Lower leg skin (tissue), 4 donors: Measurements from ENCODE around the gene GALNT11. TPM values are rescaled to one million over a fixed set of nuclear protein-coding genes. Genes with fewer than 3 reads are reported as not detected.

Experiments
- DNase-seq, 2 donors: peaks; one replicate each; pipeline ENCODE4 v3.0.0-alpha.2; 2019; ENCODE audit warnings: low spot score in 2 of 2
- H3K4me3 ChIP-seq: fragments of 200-600 bp; sonication (generic); 2 replicates; pipeline ENCODE4 v1.5.1; 2017; ENCODE audit warnings: mild to moderate bottlenecking, low read depth; ENCODE audit not compliant: poor library complexity, severe bottlenecking
- POLR2A ChIP-seq, 2 donors: fragments of 450-650 bp; IDR thresholded peaks; one replicate each; pipeline ENCODE4 v1.6.1; 2016 to 2017; ENCODE audit warnings: antibody characterized with exemption in 2 of 2, mild to moderate bottlenecking in 1 of 2, moderate library complexity in 1 of 2
- WGBS, 2 donors: methylation state at CpG; one replicate each; pipeline ENCODE4 v1.1.5; 2018; 5-methylcytosine and 5-hydroxymethylcytosine counted together
- intact Hi-C: fragments of 100-400 bp; cut with DNase I; formaldehyde crosslinking; loops from one replicate; pipeline ENCODE4 v1.15.0; 2023; ENCODE audit warnings: low total_unique reads
- total RNA-seq, 4 donors: library from RNA; depleted of rRNA; stranded (reverse); fragments of >200 nt; gene quantifications; one replicate each; pipeline ENCODE4 v1.1.0, GENCODE V29; 2016
- TF ChIP-seq, protein P1 (sequence below), 3 donors: fragments of 450-650 bp; IDR thresholded peaks; one replicate each; pipeline ENCODE4 v1.5.1; 2016; ENCODE audit warnings: antibody characterized with exemption in 3 of 3, mild to moderate bottlenecking in 3 of 3, moderate library complexity in 2 of 3

The GALNT11 gene
- total RNA-seq, 4 donors from 2014 or later = 38.9 to 62.6 (median 45.3) TPM

DNA sequence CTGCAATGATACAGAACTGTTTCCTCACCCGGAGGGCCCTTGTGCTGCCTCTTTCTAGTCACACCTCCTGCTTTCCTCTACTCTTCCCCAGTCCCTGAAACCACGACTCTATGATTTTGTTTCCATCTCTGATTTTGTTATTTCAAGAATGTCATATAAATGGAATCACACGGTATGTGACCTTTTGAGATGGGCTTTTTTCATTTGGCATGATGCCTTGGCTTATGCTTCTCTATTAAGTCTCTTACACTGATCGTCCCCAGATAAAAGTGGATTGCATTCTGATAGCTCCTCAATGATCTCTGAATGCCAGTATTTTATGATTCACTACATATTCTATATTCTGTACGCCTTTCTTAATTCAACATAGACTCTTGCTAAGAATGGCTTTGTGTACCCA lies 78.2 kb downstream of the GALNT11 start:
- intact Hi-C loops = no loop called here
- H3K4me3 ChIP-seq = no peak overlapping the region
- WGBS, 2 donors = 74 to 75% methylated on average over 5 of the region's 5 CpGs
- TF ChIP-seq, protein P1, sequence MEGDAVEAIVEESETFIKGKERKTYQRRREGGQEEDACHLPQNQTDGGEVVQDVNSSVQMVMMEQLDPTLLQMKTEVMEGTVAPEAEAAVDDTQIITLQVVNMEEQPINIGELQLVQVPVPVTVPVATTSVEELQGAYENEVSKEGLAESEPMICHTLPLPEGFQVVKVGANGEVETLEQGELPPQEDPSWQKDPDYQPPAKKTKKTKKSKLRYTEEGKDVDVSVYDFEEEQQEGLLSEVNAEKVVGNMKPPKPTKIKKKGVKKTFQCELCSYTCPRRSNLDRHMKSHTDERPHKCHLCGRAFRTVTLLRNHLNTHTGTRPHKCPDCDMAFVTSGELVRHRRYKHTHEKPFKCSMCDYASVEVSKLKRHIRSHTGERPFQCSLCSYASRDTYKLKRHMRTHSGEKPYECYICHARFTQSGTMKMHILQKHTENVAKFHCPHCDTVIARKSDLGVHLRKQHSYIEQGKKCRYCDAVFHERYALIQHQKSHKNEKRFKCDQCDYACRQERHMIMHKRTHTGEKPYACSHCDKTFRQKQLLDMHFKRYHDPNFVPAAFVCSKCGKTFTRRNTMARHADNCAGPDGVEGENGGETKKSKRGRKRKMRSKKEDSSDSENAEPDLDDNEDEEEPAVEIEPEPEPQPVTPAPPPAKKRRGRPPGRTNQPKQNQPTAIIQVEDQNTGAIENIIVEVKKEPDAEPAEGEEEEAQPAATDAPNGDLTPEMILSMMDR (IDR thresholded peaks at IDR 0.05) = no peak
- TF ChIP-seq POLR2A (IDR thresholded peaks at IDR 0.05) = no peak
- DNase-seq = no peak

DNA sequence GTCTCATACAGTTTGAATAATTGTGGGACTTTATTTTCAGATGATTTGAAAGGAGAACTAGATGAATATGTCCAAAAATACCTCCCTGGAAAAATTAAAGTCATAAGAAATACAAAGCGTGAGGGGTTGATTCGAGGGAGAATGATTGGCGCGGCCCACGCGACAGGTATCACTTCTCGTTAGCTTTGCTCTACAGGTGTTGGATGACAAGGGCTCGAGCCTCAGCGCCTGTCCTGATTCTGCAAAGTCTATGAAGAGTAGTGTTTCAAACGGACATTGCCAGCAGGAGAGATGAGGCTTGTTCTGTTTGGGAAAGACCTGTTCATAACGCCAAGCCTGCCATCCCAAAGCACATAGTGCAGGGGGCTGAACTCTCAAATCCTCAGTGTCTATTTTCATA lies 79.7 kb downstream of the GALNT11 start:
- intact Hi-C loops = no loop called here
- DNase-seq = no peak
- TF ChIP-seq POLR2A (IDR thresholded peaks at IDR 0.05) = no peak
- TF ChIP-seq, protein P1 (IDR thresholded peaks at IDR 0.05) = no peak
- no peak overlapping the region for H3K4me3 ChIP-seq
- 95% methylated on average over 11 of the region's 11 CpGs for WGBS, 2 donors

DNA sequence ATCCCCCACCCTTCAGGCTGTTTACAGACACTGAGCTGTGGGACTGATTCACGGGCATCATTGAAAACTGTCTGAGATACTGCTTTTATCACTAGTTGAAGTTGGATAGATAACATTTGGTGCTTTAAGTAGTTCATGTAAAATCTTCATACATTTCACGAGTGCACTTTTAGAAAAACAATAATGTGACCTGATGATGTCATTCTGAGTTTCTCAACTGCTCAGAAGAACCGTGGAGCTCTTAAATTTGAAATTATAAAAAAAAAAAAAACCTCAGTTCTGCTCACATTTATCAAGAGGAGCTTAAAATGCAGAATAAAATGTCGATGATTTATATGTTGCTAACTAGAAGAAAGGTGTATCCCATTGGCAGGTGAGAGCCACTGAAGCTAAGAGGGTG lies 81.5 kb downstream of the GALNT11 start:
- TF ChIP-seq, protein P1 (IDR thresholded peaks at IDR 0.05) = no peak
- no peak for TF ChIP-seq POLR2A (IDR thresholded peaks at IDR 0.05)
- DNase-seq = no peak

DNA sequence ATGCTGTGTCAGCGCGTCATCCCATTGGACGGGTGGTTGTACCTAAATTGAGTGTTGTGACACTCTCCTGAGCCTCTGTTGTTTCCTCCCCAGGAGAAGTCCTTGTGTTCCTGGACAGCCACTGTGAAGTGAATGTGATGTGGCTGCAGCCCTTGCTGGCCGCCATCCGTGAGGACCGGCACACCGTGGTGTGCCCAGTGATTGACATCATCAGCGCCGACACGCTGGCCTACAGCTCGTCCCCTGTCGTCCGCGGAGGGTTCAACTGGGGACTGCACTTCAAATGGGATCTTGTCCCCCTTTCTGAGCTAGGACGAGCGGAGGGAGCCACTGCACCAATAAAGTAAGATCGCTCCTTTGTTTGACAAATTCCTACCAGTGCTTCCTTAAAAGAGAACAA lies 82.5 kb downstream of the GALNT11 start:
- TF ChIP-seq, protein P1 (IDR thresholded peaks at IDR 0.05) = no peak
- TF ChIP-seq POLR2A (IDR thresholded peaks at IDR 0.05) = no peak
- DNase-seq = no peak
- intact Hi-C loops = no loop called here
- no peak overlapping the region for H3K4me3 ChIP-seq
- 97 to 98% methylated on average over 17 of the region's 17 CpGs for WGBS, 2 donors

More for the DNA sequence above, 81.5 kb downstream of the GALNT11 start:
- 75 to 85% methylated on average over 4 of the region's 4 CpGs for WGBS, 2 donors
- H3K4me3 ChIP-seq = no peak overlapping the region
- intact Hi-C loops = no loop called here

DNA sequence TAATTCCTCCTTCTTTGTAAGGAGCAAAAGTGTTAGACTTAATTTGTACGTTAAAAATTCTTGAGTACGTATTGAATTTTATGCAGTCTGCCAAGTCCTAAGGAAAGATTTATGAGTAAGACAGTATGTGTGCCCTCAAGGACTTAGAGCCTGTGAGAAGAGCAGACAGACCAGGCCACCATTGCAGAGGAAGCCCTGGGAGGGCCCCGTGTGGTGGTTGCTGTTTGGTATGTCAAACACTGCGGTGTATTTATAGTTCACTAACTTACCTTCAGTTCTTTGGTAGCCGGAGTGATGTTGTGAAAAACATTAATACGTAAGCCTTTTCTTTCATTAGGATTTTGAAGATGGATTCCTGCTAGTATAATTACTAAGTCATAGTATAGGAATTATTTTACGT lies 82.9 kb downstream of the GALNT11 start:
- intact Hi-C loops = no loop called here
- no peak for DNase-seq
- no peak overlapping the region for H3K4me3 ChIP-seq
- WGBS, 2 donors = 69% methylated on average over 7 of the region's 7 CpGs
- no peak for TF ChIP-seq POLR2A (IDR thresholded peaks at IDR 0.05)
- TF ChIP-seq, protein P1 (IDR thresholded peaks at IDR 0.05) = no peak

DNA sequence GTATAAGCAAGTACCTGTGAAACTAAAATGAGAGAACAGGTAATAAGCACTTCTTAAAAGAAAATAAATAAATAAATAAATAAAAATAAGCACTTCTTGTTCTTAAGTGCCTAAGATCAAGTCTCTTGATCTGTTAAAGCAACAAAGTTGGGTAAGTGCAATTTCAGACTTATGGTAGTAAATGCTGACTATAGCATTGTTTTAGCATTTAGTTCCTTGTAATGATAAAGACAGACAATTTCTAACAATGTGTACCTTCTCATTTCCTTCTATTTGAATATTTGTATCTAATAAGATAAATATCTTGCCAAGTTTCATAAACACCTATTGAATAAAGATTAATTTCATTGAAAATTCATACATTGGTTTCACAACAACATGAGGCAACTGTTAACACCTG lies 87.4 kb downstream of the GALNT11 start:
- no peak for DNase-seq
- no peak overlapping the region for H3K4me3 ChIP-seq
- TF ChIP-seq POLR2A (IDR thresholded peaks at IDR 0.05) = no peak
- TF ChIP-seq, protein P1 (IDR thresholded peaks at IDR 0.05) = no peak
- intact Hi-C loops = no loop called here
